Right lobe of liver (tissue), 4 donors: Measurements from ENCODE around the gene KCNAB1.

ENCODE experiments used
- CTCF ChIP-seq, 4 donors: fragments of 200-600 bp in 3 of 4; fragments of 450-650 bp in 1 of 4; IDR thresholded peaks; one replicate each; pipeline versions ENCODE4 v1.5.1 to v1.8.0; 2016 to 2022; ENCODE audit warnings: antibody characterized with exemption in 4 of 4, mild to moderate bottlenecking in 2 of 4
- POLR2A ChIP-seq: fragments of 450-650 bp; IDR thresholded peaks from one replicate; pipeline ENCODE4 v1.6.1; 2017; ENCODE audit warnings: antibody characterized with exemption, mild to moderate bottlenecking
- donor health status: DM: no; HTN: no; CAD: no.
- donor health status: DM: no; HTN: no; CAD: no.
- donor health status: DM: no; HTN: yes; CAD: no.

GRCh38 chr3:156581954-156582353 lies 461.6 kb downstream of the KCNAB1 start:
- TF ChIP-seq CTCF (IDR thresholded peaks at IDR 0.05) (no peak), POLR2A (no peak)
